Measurements from ENCODE around the gene CEP112. TPM values are rescaled to one million over a fixed set of nuclear protein-coding genes. Genes with fewer than 3 reads are reported as not detected.

The CEP112 gene
- total RNA-seq, 2 donors from 2014 or later, result 18.9 to 21.0 TPM

DNA sequence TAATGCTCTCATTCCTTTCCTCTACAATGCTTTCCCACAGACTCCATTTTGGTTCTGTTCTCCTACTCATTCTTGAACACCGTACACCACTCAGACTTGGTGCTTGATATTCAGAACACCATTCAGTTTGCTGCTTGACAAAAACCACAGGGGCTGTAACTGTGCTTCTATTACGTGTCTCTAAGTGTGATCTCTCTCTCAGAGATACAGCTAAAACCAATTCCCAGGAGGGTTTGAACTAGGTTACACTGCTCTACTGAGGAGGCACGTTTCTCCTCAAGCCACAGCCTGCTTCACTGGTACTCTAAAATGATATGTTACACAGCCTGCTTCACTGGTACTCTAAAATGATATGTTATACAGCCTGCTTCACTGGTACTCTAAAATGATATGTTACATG lies 175.7 kb downstream of the CEP112 start:
- DNase-seq (no peak), ATAC-seq (no peak)
- intact Hi-C loops (cut with DNase I), result no loop called here

DNA sequence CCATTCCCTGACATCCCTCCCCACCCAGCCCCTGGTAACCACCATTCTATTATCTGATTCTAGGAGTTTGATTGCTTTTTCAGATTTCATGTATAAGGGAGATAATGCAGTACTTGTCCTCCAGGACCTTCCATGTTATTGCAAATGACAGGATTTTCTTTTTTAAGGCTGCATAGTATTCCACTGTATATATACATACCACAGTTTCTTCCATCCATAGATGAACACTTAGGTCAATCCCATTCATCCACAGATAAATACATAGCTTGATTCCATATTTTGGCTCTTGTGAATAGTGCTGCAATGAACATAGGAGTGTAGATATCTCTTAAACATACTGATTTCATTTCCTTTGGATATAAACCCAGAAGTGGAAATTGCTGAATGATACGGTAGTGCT lies 183.3 kb downstream of the CEP112 start:
- intact Hi-C loops (cut with DNase I), result no loop called here
- DNase-seq (no peak), ATAC-seq (no peak)

DNA sequence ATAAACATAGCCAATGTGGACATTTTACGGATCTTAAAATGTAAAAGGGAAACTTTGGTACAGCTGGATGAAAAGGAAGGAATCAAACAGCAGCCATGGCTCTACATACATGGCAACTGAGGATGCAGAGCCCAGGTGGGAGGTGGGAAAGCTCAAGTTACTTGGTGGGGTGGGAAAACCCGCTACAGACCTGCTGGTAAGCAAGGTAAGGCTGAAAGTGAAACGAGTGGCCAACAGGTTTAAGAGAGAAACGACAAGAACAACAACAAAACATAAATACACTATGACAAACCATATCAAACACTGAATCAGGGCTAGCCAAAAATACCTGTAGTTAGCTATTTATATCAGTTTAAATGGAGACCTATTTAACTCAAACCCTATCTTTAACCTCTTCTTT lies 185.3 kb downstream of the CEP112 start:
- intact Hi-C loops (cut with DNase I), result no loop called here
- ATAC-seq (no peak), DNase-seq (no peak)

DNA sequence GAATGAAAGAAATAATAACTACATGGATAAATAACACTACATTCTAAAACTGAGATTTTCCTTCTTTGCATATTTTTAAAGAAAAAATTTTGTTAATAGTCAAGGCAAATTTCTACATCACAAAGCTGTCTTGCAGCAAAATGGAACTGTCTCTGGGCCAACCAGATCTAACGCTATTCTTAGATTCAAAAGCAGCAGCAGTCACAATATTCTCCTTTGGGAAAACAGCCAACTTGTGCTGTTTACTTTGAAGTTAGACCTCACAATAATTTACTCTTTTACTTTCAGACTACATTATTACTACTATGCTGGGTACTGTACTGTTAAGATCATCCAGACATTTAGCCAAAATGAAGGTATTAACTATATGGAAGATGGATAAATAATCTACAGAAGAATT lies 189.1 kb downstream of the CEP112 start:
- intact Hi-C loops (cut with DNase I), result no loop called here
- no peak for ATAC-seq
- DNase-seq, result no peak

DNA sequence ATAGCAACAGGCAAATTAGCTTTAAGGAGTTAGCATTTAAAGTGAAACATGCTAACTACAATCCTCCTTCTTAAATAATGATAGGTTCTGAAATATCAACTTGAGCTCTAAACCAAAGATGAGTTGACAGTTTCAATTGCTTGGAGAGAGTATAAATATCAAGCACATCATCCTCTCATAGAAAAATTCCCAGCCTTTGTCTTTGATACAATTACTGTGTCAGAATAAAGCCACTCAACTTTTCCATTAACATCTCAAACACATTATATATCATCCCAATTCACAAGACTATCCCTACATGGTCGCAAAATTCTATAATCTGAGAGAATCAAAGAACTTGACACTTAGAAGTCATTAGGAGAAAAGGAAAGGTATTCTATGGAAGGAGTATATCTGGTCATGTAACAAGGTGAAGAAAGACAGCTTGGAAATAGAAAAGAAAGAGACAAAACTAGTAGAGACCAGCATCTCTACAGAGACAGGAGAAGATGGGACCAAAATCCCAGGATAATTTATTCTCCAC lies 189.8 kb downstream of the CEP112 start:
- no peak for ATAC-seq
- intact Hi-C loops (cut with DNase I), result no loop called here
- DNase-seq, result no peak

DNA sequence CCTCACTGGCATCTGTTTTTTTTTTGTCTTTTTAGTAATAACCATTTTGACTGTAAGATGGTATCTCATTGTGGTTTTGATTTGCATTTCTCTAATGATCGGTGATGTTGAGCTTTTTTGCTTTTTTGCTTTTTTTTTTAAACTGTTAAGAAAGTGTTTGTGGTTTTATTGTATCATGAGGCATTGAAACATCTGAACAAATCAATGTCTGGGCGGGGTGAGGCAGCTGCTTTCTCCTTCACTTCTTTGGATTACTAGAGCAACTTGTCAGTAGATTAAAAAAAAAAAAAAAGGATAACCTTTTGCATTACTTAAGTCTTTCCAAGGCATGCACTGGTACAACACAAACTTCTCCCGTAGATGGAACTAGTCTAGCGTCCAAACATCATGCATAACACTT lies 191.7 kb downstream of the CEP112 start:
- ATAC-seq, result no peak
- intact Hi-C loops (cut with DNase I), result no loop called here

DNA sequence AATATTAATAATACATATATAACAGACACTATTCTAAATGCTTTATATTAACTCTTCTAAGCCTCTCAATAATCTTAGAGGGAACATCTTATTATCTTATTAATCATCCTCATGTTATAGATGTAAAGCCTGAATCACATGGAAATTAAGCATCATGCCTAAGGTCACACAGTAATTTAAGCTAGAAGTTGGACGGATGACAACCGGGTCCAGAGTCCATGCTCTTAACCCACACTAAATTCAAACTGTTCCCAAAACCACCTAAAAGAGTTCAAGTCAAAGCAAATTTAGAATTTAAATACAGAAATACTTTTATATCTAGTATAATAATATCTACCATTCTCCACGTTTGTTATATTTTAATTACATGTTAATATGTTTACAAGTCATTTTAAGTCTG lies 193.3 kb downstream of the CEP112 start:
- intact Hi-C loops (cut with DNase I), result no loop called here
- ATAC-seq, result no peak
- no peak for DNase-seq

More for the DNA sequence above, 191.7 kb downstream of the CEP112 start:
- no peak for DNase-seq

DNA sequence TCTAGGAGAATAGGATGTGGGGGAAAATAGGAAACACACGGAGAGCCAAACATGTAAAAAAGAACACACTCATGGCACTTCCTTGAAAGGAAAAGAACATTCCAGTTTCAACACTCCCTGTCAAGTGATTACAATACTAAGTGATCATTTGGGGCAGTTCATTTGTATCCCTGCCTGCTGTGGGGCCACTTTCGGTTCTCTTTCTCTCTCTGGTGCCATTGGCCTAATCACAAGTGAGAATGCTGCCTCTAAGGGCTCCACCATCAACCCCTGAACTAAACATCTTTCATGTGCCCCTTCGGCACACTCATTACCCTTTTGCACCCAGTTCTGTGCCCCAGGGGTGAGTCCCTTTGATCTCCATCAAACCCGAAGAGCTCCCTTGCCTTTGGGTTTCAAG lies 197.3 kb downstream of the CEP112 start:
- ATAC-seq (no peak), DNase-seq (no peak)
- intact Hi-C loops (cut with DNase I), result no loop called here

DNA sequence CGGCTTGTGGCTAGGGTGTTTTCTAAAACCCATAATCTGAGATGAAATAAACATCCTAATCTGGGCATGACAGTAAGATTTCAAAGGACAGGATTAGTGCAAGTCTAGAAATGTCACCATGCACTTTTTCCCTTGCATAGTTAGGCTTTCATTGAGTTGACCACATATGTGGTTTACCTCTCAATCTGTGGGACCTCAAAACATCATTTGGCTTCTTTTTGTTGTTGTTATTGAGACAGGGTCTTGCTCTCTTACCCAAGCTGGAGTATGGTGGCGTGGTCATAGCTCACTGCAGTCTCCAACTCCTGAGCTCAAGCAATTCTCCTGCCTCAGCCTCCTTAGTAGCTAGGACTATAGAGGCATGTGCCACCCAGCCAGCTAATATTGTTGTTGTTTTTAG lies 197.8 kb downstream of the CEP112 start:
- ATAC-seq, result no peak
- intact Hi-C loops (cut with DNase I), result no loop called here
- no peak for DNase-seq

DNA sequence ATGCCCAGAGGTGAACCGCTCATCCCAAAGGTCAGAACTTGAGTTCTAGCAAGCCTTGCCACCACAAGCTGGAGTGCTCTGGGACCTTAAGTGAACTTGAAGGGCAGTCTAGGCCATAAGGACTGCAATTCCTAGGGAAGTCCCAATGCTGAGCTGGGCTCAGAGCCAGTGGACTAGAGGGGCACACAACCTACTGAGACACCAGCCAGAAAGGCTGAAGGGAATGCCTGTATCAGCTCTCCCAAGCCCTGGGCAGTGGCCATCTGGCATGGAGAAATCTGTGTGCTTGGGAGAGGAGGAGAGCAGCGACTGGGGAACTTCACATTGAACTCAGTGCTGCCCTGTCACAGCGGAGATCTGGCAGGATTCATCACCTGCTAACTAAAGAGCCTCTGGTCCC lies 201.3 kb downstream of the CEP112 start:
- peak; percentile 53 to 73 for ATAC-seq
- DNase-seq, result no peak
- intact Hi-C loops (cut with DNase I), result no loop called here

DNA sequence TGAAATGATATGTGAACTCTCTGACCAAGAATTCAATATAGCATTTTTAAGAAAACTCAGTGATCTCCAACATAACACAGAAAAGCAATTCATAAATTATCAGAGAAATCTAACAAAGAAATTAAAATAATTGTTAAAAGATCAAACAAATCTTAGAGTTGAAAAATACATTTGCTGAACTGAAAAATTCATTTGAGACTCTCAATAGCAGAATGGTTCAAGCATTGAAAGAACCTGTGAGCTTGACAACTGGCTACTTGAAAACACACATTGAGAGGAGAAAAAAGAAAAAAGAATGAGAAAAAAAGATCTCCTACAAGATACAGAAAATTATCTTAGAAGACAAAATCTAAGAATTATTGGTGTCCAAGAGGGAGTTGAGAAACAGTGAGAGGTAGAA lies 203.5 kb downstream of the CEP112 start:
- no peak for ATAC-seq
- DNase-seq, result no peak
- intact Hi-C loops (cut with DNase I), result no loop called here

DNA sequence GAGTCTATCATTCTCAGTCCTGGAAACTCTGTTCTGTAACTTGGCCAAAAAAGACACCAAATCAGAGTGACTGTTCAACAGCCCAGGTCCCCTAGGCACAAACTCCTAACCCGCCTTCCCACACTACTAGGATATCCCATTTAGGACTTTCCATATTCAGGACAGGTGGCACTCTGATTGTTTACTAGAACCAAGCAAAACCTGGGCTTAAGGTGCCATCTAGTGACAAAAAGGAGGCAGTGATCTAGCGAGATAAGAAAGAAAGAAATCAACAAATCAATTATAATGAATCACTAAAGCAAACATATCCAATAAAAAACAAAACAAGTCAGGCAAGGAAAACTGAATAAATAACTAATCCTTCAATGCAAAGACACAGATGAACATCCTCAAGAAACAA lies 203.9 kb downstream of the CEP112 start:
- ATAC-seq (no peak), DNase-seq (no peak)
- intact Hi-C loops (cut with DNase I), result no loop called here

DNA sequence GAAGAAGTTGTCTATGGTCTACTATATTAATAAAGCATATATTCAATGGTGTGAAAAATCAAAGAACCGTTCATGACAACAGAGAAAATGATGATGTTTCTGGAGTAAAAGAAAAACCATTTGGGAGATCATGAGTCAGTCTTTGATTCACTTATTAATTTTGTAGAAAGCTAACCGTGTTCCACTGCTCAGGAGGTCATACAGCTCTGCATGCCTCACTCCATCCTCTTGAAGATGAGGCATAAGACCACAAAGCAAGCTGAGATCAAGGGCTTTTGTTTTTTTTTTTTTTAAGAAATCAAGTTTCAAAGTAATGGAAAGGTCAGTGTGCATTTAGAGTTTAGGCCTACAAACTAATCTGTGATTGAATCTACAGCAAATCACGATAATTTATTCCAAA lies 206.4 kb downstream of the CEP112 start:
- ATAC-seq (no peak), DNase-seq (no peak)
- intact Hi-C loops (cut with DNase I), result no loop called here

DNA sequence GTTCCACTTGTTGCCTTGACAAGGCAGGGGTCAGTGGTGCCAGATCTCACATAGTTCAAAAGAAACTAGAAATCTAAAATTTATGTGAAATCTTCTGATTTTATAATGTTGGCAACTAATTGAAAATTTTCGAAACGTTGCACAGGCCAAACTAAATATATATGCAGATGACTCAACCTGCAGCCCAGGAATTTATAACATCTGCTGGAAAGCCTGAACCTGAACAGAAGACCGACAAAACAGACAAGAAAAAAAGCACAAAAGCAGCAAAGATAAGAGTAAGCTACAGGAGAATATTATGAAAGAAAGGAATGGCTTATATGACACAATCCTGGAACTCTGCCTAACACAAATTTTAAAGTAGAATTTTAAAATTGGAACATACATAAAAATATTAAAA lies 207.6 kb downstream of the CEP112 start:
- no peak for DNase-seq
- no peak for ATAC-seq
- intact Hi-C loops (cut with DNase I), result no loop called here

DNA sequence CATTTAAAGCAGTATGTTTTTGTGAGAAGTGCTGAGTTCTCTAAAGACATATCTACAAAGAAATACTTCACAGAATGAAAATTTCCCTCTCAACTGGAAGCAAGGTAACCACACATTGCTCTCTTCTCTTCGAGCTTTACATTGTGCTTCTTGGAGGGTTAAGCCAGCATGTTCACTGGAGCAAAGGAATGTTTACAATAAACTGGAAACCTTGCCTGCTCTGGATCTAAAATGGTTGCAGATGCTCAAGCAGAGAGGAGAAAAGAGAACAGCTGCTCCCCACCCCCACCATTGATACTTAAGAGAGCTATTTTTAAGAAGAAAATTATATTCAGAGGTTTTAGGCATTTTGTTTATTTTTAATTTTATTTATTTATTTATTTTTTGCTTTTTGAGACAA lies 213.1 kb downstream of the CEP112 start:
- DNase-seq (no peak), ATAC-seq (no peak)
- intact Hi-C loops (cut with DNase I), result no loop called here

DNA sequence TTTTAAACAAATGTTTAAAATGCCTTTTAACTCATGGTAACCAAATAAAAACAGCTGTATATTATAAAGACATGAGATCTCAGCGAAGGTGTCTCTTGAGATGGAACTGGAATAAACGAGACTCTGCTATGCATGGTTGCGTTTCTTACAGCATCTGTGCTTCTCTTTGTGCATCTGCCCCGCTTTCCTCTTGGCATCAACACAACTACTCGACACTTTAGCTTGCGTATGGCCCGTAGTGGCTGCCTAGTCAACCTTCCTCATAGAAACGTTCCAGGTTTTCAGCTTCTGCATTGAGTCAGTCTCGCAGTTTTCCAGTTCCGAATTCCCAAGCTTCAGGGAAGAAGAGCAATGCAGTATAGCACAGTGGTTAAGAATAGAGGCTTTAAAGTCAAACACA lies 214.9 kb downstream of the CEP112 start:
- no peak for ATAC-seq
- DNase-seq, result no peak
- intact Hi-C loops (cut with DNase I), result no loop called here

DNA sequence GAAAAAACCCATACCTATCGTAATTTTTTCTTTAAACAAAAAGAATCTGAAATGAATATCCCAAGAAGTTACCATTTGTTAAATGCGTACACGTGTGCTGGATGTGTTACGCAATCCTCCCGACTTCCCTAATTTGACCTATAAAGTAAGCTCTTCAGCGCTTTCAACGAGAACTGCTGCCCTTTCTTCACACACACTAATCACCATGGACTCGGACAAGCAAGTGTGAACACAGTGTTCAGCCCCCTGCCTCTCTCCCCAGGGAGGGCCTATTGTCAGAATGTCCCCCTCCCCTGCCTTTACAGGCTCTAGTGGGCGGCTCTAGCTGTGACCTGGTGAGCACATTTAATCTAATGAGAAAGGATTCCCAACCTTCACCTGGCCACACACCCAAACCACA lies 216.1 kb downstream of the CEP112 start:
- intact Hi-C loops (cut with DNase I), result no loop called here
- ATAC-seq (no peak), DNase-seq (no peak)

DNA sequence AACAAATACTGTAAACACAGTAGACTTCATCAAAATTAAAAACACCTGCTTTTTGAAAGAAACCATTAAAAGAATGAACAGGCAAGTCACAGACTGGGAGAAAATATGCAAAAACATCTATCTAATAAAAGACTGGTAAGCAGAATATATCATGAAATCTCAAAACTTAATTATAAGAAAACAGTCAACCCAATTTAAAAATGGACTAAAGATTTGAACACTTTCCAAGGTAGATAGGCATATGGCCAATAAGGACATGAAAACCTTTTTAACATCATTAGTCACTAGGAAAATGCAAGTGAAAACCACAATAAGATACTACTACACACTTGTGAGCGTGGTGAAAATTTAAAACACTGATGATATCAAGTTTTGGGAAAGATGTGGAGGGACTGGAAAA lies 218.7 kb downstream of the CEP112 start:
- ATAC-seq (no peak), DNase-seq (no peak)
- intact Hi-C loops (cut with DNase I), result no loop called here

DNA sequence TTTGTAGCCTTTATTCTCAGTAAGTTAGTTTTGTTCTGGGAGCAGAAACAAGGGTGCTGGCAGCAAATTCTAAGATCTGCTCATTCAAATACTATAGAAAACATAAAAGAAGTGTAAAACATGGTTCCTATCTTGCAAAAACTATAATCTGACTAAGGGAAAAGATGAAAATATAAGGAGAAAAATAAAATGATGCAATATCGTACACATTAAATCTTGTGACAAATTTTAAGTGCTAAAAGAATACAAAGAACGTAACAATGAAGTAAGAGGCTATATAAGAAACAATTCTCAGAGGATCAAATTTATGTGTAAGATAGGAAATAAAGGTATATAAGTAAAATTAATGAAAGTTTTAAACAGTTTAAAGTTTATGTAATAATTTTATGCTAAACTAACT lies 224.6 kb downstream of the CEP112 start:
- no peak for ATAC-seq
- intact Hi-C loops (cut with DNase I), result no loop called here
- no peak for DNase-seq

DNA sequence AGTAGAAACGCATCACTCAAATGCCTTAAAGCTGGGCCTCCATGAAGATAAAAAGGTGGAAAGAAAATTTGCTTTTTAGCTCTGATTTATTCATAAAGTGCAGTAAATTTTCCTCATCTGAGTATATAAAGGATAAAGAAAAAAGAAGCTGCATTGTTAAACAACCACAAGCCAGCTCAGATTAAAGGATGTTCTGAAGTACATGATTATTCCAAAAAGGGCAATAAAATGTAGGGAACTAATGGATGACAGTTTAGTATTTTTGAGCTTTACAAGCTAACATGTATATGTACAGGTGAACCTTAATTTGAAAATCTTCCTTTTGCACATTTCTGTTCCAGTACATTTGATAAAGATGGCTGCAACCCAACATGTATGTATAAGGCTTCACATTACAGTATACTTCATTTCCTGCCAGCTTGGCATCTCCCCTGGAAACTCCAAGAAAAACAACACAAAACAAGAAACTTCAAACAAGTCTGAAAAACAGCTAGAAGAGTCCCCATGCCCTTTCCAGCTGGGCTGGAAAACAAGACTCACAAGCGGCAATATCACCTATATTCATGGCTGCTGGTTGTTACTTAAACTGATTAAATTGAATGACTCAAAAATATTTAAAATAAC lies 225.7 kb downstream of the CEP112 start:
- DNase-seq (no peak), ATAC-seq (no peak)
- intact Hi-C loops (cut with DNase I), result no loop called here

DNA sequence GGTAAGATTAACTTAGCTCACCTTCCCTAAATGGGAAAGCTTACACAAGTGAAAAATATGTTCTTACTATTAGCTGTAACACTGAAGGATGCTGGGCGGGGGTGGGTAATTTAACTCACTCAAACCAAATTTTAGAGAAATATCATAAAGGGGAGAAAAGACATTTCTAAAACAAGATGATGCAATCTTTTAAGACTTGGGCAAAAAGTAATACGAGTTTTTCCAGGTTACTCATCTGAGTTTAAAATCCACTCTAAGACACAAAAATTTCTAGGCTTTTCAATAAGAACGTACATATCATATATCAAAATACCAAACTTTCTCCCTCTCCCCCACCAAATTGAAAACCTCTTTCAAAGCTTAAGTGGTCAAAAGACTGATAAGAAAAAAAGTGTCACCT lies 228.8 kb downstream of the CEP112 start:
- intact Hi-C loops (cut with DNase I), result no loop called here
- ATAC-seq (no peak), DNase-seq (no peak)

DNA sequence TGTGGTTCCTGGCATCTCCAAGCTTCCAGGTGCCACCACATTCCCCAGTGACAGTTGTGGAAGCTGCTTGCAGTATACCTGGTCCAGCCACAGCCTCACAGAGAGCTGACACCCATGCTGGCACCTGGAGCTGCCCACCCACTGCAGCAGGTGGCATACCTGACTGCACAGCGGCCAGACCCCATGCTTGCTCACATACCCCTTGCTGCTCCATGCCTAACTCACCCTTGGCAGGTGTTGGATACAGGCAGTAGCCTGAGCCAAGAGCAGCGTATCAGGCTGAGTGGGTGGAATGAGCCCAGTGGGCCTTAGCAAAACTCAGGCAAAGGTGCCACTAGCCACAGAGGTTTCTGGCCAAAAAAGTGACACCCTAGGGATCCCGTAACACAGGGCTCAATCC lies 232.3 kb downstream of the CEP112 start:
- DNase-seq, result no peak
- no peak for ATAC-seq
- intact Hi-C loops (cut with DNase I), result no loop called here

All from left cardiac atrium (tissue), 4 donors.